CD14-positive monocyte (primary cell): Measurements from ENCODE around the gene CDH7. TPM values are rescaled to one million over a fixed set of nuclear protein-coding genes. Genes with fewer than 3 reads are reported as not detected.

Experiments used
- DNase-seq, 3 donors: peaks; one replicate each; pipeline ENCODE4 v3.0.0-alpha.2; 2011 to 2022
- H2AFZ ChIP-seq: 2 replicates; pipeline ENCODE4 v1.6.0; 2012; ENCODE audit warnings: mild to moderate bottlenecking, low read depth, low read length, inconsistent platforms; ENCODE audit not compliant: insufficient read depth, poor library complexity, severe bottlenecking
- H3K27ac ChIP-seq, 2 donors: 1 replicate in 1 of 2; 2 replicates in 1 of 2; pipeline ENCODE4 v1.5.1; 2012 to 2013; ENCODE audit warnings: low read length in 2 of 2, control low read depth in 1 of 2, inconsistent platforms in 1 of 2, low read depth in 1 of 2, mild to moderate bottlenecking in 1 of 2
- H3K27me3 ChIP-seq, 2 donors: one replicate each; pipeline versions ENCODE4 v1.6.0 to v1.6.1; 2011 to 2013; ENCODE audit warnings: low read length in 2 of 2; ENCODE audit not compliant: control insufficient read depth in 2 of 2, insufficient read depth in 2 of 2
- H3K36me3 ChIP-seq, 2 donors: replicated peaks in 1 of 2; 1 replicate in 1 of 2; 2 replicates in 1 of 2; pipeline versions ENCODE4 v1.5.1 to v1.6.1; 2012 to 2013; ENCODE audit warnings: low read length in 2 of 2, control low read depth in 1 of 2, inconsistent platforms in 1 of 2, mild to moderate bottlenecking in 1 of 2; ENCODE audit not compliant: insufficient read depth in 2 of 2, control insufficient read depth in 1 of 2
- H3K4me1 ChIP-seq, 2 donors: 1 replicate in 1 of 2; 2 replicates in 1 of 2; pipeline versions ENCODE4 v1.5.1 to v1.6.1; 2012 to 2013; ENCODE audit warnings: low read length in 2 of 2, control low read depth in 1 of 2, inconsistent platforms in 1 of 2, mild to moderate bottlenecking in 1 of 2, moderate library complexity in 1 of 2; ENCODE audit not compliant: insufficient read depth in 2 of 2, control insufficient read depth in 1 of 2
- H3K4me2 ChIP-seq: replicated peaks from 2 replicates; pipeline ENCODE3; 2012; ENCODE audit warnings: low read length, moderate library complexity, mild to moderate bottlenecking; ENCODE audit not compliant: poor library complexity, severe bottlenecking; ENCODE audit errors: extremely low read depth
- H3K4me3 ChIP-seq, 3 experiments: fragments of 200-600 bp in 1 of 3; sonication (generic) in 1 of 3; replicated peaks in 1 of 3; 1 replicate in 2 of 3; 2 replicates in 1 of 3; pipeline ENCODE4 v1.5.1; 2011 to 2013; ENCODE audit warnings: low read length in 3 of 3, mild to moderate bottlenecking in 3 of 3, control low read depth in 2 of 3, low read depth in 2 of 3, inconsistent platforms in 1 of 3, moderate library complexity in 1 of 3
- H3K79me2 ChIP-seq: 2 replicates; pipeline ENCODE4 v1.6.0; 2012; ENCODE audit warnings: mild to moderate bottlenecking, control low read depth, inconsistent platforms, low read length, moderate library complexity; ENCODE audit not compliant: insufficient read depth
- H3K9ac ChIP-seq: 2 replicates; pipeline ENCODE4 v1.6.0; 2017; ENCODE audit warnings: low read length, mild to moderate bottlenecking; ENCODE audit not compliant: insufficient read depth, poor library complexity, severe bottlenecking
- H3K9me3 ChIP-seq, 2 donors: replicated peaks in 1 of 2; 1 replicate in 1 of 2; 2 replicates in 1 of 2; pipeline versions ENCODE4 v1.5.1 to v1.6.1; 2012 to 2013; ENCODE audit warnings: low read length in 2 of 2, control low read depth in 1 of 2; ENCODE audit not compliant: control insufficient read depth in 1 of 2, insufficient read depth in 1 of 2
- H4K20me1 ChIP-seq: 2 replicates; pipeline ENCODE4 v1.6.0; 2012; ENCODE audit warnings: mild to moderate bottlenecking, low read length, control low read depth, moderate library complexity; ENCODE audit not compliant: insufficient read depth
- H3K27ac Mint-ChIP-seq, 7 donors: one replicate each; pipeline ENCODE4 v1.8.0; 2020; ENCODE audit warnings: mild to moderate bottlenecking in 7 of 7, mixed read lengths in 7 of 7, moderate library complexity in 6 of 7, inconsistent platforms in 2 of 7
- H3K27me3 Mint-ChIP-seq, 3 donors: one replicate each; pipeline ENCODE4 v1.8.0; 2021 to 2022; ENCODE audit warnings: low read depth in 3 of 3, mild to moderate bottlenecking in 3 of 3, mixed read lengths in 3 of 3, moderate library complexity in 3 of 3, inconsistent platforms in 1 of 3
- H3K36me3 Mint-ChIP-seq, 2 donors: one replicate each; pipeline ENCODE4 v1.8.0; 2020; ENCODE audit warnings: mixed read lengths in 2 of 2, inconsistent platforms in 1 of 2, mild to moderate bottlenecking in 1 of 2
- H3K4me1 Mint-ChIP-seq: one replicate; pipeline ENCODE4 v1.8.0; 2020; ENCODE audit warnings: mild to moderate bottlenecking, mixed read lengths
- H3K4me3 Mint-ChIP-seq, 2 donors: one replicate each; pipeline ENCODE4 v1.8.0; 2020; ENCODE audit warnings: mild to moderate bottlenecking in 2 of 2, mixed read lengths in 2 of 2, moderate library complexity in 1 of 2
- H3K9me3 Mint-ChIP-seq, 7 donors: one replicate each; pipeline ENCODE4 v1.8.0; 2020 to 2022; ENCODE audit warnings: mixed read lengths in 7 of 7, mild to moderate bottlenecking in 6 of 7, moderate library complexity in 6 of 7, inconsistent platforms in 2 of 7
- CTCF ChIP-seq: fragments of 200-600 bp; IDR thresholded peaks from one replicate; pipeline ENCODE4 v1.8.0; 2022; ENCODE audit warnings: antibody characterized with exemption, mild to moderate bottlenecking
- WGBS: methylation state at CpG from one replicate; pipeline ENCODE4 v1.1.5; 2013; ENCODE audit warnings: missing lambda C conversion rate; ENCODE audit not compliant: insufficient coverage; 5-methylcytosine and 5-hydroxymethylcytosine counted together
- intact Hi-C, 2 donors: fragments of 100-400 bp; cut with micrococcal nuclease; formaldehyde crosslinking; loops; one replicate each; pipeline versions ENCODE4 v1.15.0 to v1.15.1; 2023
- polyA plus RNA-seq, 3 donors: library from polyadenylated mRNA; depleted of rRNA in 1 of 3; unstranded in 2 of 3; stranded (reverse) in 1 of 3; fragments of 300-500 nt in 2 of 3; fragments of >200 nt in 1 of 3; fragmentation: Illumina TruSeq in 2 of 3; gene quantifications; 1 replicate in 2 of 3; 2 replicates in 1 of 3; pipeline ENCODE4 v1.2.3, GENCODE V29; 2012 to 2021

Gene CDH7
- polyA plus RNA-seq, 3 donors: not detected

GRCh38 chr18:65735155-65735554 is 15.7 kb upstream of the CDH7 start:
- WGBS: no CpG with 5 or more reads among the region's 3 CpGs
- H3K9me3 Mint-ChIP-seq: peaks cover 0 to 2% (median 0%) of the 10 kb centered on the region in 7 donors
- no peak overlapping the region for H3K4me3 Mint-ChIP-seq
- no peaks in the 10 kb centered on the region for H3K27me3 Mint-ChIP-seq
- Histone ChIP-seq H4K20me1 (no peaks in the 10 kb centered on the region), H3K27me3 (no peaks in the 10 kb centered on the region), H3K4me2 (no peak overlapping the region), H3K36me3 (no peaks in the 10 kb centered on the region), H3K27ac (no peak overlapping the region), H3K9me3 (no peaks in the 10 kb centered on the region), H3K4me1 (no peaks in the 10 kb centered on the region), H2AFZ (no peak overlapping the region), H3K9ac (no peak overlapping the region), H3K4me3 (no peak overlapping the region), H3K79me2 (no peaks in the 10 kb centered on the region)
- no peaks in the 10 kb centered on the region for H3K4me1 Mint-ChIP-seq
- TF ChIP-seq CTCF: no peak
- DNase-seq: no peak
- H3K36me3 Mint-ChIP-seq: no peaks in the 10 kb centered on the region
- no peak overlapping the region for H3K27ac Mint-ChIP-seq
- intact Hi-C loops: no loop called here

DNA sequence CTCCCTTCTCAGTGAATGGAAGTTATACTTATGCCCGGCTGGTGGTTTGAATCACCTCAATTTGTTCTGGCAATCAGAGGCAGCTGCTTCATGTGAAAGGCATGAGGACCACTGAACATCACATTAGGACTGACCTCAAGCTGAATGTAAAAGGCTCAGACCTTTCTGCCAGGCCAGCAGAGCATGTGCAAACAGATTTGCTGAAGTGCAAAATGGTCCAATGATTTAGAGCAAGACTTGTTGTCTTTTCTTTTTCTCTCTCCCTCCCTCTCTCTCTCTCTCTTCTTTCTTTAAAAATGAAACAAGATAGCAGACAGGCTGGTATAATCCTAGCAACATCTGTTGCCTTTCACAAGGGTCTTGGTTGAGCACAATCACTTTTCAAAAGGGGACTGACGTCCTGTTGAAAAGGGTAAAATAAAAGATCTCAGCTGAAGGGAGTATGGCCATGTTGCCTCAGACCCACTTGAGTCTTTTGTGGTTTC is 13.3 kb upstream of the CDH7 start:
- Histone ChIP-seq H3K4me2 (no peak overlapping the region), H4K20me1 (no peaks in the 10 kb centered on the region), H3K9ac (no peak overlapping the region), H3K9me3 (no peaks in the 10 kb centered on the region), H3K4me1 (no peaks in the 10 kb centered on the region), H3K4me3 (no peak overlapping the region), H2AFZ (no peak overlapping the region), H3K79me2 (no peaks in the 10 kb centered on the region), H3K36me3 (no peaks in the 10 kb centered on the region), H3K27ac (no peak overlapping the region), H3K27me3 (no peaks in the 10 kb centered on the region)
- Mint-ChIP-seq H3K9me3 (no peaks in the 10 kb centered on the region), H3K4me3 (no peak overlapping the region), H3K36me3 (no peaks in the 10 kb centered on the region), H3K4me1 (no peaks in the 10 kb centered on the region), H3K27me3 (no peaks in the 10 kb centered on the region), H3K27ac (no peak overlapping the region)
- TF ChIP-seq CTCF: no peak
- WGBS: no CpG with 5 or more reads among the region's 2 CpGs
- intact Hi-C loops: no loop called here
- DNase-seq: no peak
